ENCODE measurements around the gene LTB. TPM values are rescaled to one million over a fixed set of nuclear protein-coding genes. Genes with fewer than 3 reads are reported as not detected.

Gene LTB
- total and polyA plus RNA-seq, 2 donors (not counting 3 experiments of a cell fraction or from before 2014, with no cell fraction given), result 1.2 to 2.1 TPM

DNA sequence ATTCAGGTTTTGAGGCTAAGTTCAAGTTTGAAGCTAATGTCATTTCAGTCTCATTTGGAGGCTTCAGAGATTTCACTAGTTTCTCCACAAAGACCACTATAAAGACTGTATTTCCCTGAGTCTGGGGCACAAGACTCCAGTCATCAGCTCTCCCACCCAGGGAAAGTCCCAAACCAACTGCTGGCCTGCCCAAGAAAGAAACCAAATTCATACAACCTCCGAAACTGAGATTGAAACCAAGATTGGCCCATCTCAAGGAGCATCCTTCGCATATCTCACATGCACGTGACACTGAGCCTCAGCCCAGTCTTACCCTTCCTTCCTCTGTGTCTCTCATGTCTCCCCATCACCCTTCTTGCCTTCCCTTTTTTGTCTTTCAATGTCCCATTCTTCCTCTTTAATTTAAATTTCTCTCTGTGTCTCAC is 13.7 kb downstream of the LTB start:
- intact Hi-C loops (cut with micrococcal nuclease), result no loop called here
- H3K4me3 ChIP-seq (replicated peaks in 1 of 3; ENCODE audit: insufficient read depth in 1 of 3, low read depth in 1 of 3, low read length in 3 of 3), result no peak overlapping the region
- DNase-seq (ENCODE audit: low read depth, low spot score) (no peak), FAIRE-seq (no peak)
- no peaks in the 10 kb centered on the region for H3K79me2 ChIP-seq (ENCODE audit: control insufficient read depth, insufficient read depth, low read length)
- POLR2A ChIA-PET, result no interaction called here
- H3K9ac ChIP-seq (replicated peaks; ENCODE audit: extremely low read depth, insufficient read depth, low read length), result no peak overlapping the region
- no peaks in the 10 kb centered on the region for H4K20me1 ChIP-seq (replicated peaks; ENCODE audit: control insufficient read depth, extremely low read depth, insufficient read depth, low read length)
- H3K9me3 ChIP-seq (replicated peaks; ENCODE audit: control insufficient read depth, insufficient read depth, low read length), result no peaks in the 10 kb centered on the region
- dilution Hi-C loops (cut with MboI; ENCODE audit: extremely low pct_ligation_motif_present, low sequenced_read_pairs), result no loop called here
- TF ChIP-seq, protein P1, sequence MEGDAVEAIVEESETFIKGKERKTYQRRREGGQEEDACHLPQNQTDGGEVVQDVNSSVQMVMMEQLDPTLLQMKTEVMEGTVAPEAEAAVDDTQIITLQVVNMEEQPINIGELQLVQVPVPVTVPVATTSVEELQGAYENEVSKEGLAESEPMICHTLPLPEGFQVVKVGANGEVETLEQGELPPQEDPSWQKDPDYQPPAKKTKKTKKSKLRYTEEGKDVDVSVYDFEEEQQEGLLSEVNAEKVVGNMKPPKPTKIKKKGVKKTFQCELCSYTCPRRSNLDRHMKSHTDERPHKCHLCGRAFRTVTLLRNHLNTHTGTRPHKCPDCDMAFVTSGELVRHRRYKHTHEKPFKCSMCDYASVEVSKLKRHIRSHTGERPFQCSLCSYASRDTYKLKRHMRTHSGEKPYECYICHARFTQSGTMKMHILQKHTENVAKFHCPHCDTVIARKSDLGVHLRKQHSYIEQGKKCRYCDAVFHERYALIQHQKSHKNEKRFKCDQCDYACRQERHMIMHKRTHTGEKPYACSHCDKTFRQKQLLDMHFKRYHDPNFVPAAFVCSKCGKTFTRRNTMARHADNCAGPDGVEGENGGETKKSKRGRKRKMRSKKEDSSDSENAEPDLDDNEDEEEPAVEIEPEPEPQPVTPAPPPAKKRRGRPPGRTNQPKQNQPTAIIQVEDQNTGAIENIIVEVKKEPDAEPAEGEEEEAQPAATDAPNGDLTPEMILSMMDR (IDR thresholded peaks at IDR 0.05; ENCODE audit: extremely low read depth in 1 of 2, insufficient read depth in 1 of 2, low read depth in 1 of 2, low read length in 2 of 2), result no peak
- no peak for TF ChIP-seq POLR2A (IDR thresholded peaks at IDR 0.05; ENCODE audit: low read depth, low read length)
- TF ChIP-seq, protein P2, sequence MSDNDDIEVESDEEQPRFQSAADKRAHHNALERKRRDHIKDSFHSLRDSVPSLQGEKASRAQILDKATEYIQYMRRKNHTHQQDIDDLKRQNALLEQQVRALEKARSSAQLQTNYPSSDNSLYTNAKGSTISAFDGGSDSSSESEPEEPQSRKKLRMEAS (IDR thresholded peaks at IDR 0.05; ENCODE audit: insufficient read depth, insufficient read length), result no peak
- no peak for TF ChIP-seq POLR2AphosphoS5 (IDR thresholded peaks at IDR 0.05; ENCODE audit: insufficient read depth, low read depth, low read length)
- TF ChIP-seq MYC (IDR thresholded peaks at IDR 0.05; ENCODE audit: low read depth, low read length), result no peak
- TF ChIP-seq FOS (IDR thresholded peaks at IDR 0.05; ENCODE audit: borderline replicate concordance, insufficient read depth, low read length), result no peak
- no peak for TF ChIP-seq GATA2 (IDR thresholded peaks at IDR 0.05; ENCODE audit: insufficient read depth, insufficient read length, low read depth, low read length)
- no peak for TF ChIP-seq JUN (IDR thresholded peaks at IDR 0.05; ENCODE audit: borderline replicate concordance, insufficient read depth, insufficient read length, low read depth)
- no peak for TF ChIP-seq EZH2 (IDR thresholded peaks at IDR 0.05; ENCODE audit: borderline replicate concordance, low read depth, low read length, severe bottlenecking)
- H3K36me3 ChIP-seq (ENCODE audit: control insufficient read depth in 2 of 2, extremely low read depth in 1 of 2, insufficient read depth in 2 of 2, low read length in 2 of 2), result no peaks in the 10 kb centered on the region
- peaks cover 5% of the 10 kb centered on the region for H3K4me1 ChIP-seq (ENCODE audit: control insufficient read depth, extremely low read depth, insufficient read depth, low read length)
- CTCF ChIA-PET, result interaction anchor here (4.5 to 31.0 kb wide), 2 partner anchors 18 to 20 kb away, joined by 28 to 1517 read pairs; partner anchors contain the start of genes LST1, LTB, NCR3 and TNF
- H3K4me2 ChIP-seq (ENCODE audit: insufficient read depth, low read length), result no peak overlapping the region
- no peaks in the 10 kb centered on the region for H3K27me3 ChIP-seq (ENCODE audit: control insufficient read depth in 2 of 2, insufficient read depth in 2 of 2, low read length in 2 of 2)
- H2AFZ ChIP-seq (ENCODE audit: low read depth, low read length), result no peak overlapping the region
- no peak overlapping the region for H3K27ac ChIP-seq (ENCODE audit: insufficient read depth, low read depth, low read length)
- no peaks in the 10 kb centered on the region for H3K9me1 ChIP-seq (replicated peaks; ENCODE audit: control insufficient read depth, extremely low read depth, insufficient read depth, low read length)
- BruUV-seq (replicated peaks), result no TSS peak
